ENCODE measurements around the gene PARP3.
"Not testable (repeated sequence)": the region's sequence is repeated elsewhere in the genome, so short reads cannot be mapped to it uniquely, and the experiment has no call there.

PARP3 gene

GRCh38 chr3:51941798-51942602 lies at the start of gene PARP3, which contains the start of gene RRP9:
TSS of gene PARP3 (plus strand) at chr3:51942363. CDS start at chr3:51943356, 993 bp downstream.
TSS of gene RRP9 (minus strand) at chr3:51941904. CDS start at chr3:51941867, 37 bp downstream.
- DNase-seq, result peak; percentile 92 to 100 (median 100)

GRCh38 chr3:51894391-51894790 lies 47.8 kb upstream of the PARP3 start:
- no peak for DNase-seq

DNA sequence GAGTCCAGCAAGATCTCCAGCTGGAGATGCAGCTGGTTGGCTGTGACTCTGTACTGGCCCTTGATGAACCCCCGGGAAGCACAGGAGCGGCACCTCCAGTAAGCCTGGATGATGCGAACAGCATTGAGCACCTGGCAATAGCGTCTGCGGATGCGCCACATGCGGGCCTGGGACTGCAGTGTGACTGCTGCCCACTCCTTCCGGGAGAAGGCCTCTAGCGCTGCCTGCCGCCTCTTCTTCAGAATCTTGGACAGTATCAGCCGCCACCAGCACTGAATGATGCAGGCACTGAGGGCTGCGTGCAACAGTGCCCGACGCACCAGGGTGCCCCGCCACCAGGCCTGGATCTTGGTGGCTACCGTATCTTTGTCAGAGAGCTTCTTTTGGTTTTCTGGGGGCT lies 47.2 kb upstream of the PARP3 start:
- no peak for DNase-seq

DNA sequence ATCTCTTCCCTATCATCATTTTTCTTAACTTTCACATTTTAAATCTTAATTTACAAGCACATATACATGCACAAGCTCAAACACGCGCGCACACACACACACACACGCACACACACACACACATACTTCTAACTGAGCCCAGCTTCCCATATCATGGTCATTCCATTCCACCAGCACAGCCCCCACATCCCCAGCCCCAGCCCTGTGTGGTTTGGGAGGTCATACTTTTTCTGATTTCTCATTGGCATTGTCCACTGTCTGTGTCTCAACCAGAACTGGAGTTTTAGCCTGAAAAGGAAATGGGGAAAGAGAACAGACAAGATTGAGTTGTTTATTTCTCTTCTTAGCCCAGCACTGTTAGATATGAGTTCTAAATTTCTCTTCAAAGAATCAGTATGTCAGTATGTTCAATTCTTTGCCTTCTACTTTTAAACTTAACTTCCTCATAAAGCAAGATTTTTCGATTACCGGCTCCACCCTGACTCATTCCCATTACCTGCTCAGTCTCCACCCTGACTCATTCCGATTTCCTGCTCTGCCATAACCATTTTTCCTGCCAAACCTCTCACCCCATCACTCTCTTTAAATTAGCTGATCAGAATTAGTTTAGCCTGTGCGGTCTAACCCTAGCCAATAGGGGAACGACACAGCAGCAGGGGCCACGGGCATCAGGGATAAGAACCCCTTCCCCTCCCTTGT lies 45.4 kb upstream of the PARP3 start:
- DNase-seq, result no peak

DNA sequence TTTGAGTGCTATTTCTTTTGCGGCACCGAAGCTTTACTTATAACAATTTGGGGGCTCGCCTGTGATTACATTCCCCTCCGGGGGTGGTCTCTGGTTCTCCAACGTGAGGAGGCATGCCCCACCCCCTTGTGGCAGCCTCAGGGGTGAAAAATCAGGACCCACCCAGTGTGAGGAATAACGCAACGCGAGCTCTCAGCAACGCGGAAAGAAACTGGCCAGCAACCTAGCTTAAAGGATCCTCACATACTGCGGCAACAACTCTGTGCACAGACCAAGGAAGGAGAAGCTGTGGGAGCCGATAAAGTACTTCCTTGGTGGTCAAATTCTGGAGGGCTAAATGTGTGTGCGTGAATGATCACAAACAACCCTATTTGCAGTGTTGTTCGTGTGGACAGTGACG lies 44.8 kb upstream of the PARP3 start:
- no peak for DNase-seq

DNA sequence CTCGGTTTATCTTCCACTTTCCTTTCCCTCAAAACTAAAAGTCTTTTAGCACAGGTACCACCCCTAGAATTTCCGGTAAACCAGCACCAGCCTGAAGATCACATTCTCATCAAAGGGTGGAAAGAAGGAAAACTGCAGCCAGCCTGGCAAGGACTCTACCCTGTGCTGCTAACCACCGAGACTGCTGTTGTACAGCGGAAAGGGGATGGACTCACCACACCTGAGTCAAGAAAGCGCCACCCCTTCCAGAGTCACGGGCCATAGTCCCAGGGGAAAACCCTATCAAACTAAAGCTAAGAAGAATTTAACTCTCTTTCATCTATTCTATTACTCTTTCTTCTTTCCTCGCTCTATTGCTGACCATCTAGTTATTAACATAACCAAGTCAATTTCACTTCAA lies 42.1 kb upstream of the PARP3 start:
- DNase-seq, result not testable (repeated sequence)

- DNase-seq, result peak in 12 of 56 donors; percentile 5 to 44 (median 26)
Observed at GRCh38 chr3:51902361-51902760, 39.8 kb upstream of the PARP3 start.

DNA sequence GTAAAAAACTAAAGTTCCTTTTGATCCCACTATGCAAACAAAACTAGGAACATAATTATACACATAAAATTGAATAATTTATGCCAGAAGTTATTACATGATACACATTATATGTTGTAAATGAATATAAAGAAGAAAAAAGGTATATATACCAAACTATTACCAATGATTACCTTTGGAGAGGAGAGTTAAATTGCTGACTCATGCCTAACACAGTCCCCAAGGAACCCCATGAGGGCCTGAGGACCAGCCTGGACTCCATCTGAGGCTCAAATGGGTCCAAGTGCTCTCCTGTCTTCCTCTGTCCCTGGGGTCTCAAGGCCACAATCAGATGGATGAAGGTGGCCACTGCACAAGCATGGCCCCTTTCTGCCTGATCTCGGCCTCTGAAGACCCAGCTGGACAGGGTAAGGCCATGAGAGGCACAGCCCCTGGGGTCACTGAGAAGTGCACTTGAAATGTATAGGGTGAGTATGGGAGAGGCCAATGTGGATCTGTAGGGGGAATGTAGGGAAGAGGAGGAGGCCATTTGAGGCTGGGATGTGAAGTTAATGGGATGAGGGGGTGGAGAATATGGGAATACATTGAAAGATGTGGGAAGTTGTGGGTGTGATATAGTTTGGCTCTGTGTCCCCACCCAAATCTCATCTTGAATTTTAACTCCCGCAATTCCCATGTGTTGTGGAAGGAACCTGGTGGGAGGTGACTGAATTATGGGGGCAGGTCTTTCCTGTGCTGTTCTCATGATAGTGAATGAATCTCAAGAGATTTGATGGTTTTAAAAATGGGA lies 37.9 kb upstream of the PARP3 start:
- DNase-seq, result no peak

GRCh38 chr3:51908026-51908425 lies 34.1 kb upstream of the PARP3 start:
- no peak for DNase-seq

DNA sequence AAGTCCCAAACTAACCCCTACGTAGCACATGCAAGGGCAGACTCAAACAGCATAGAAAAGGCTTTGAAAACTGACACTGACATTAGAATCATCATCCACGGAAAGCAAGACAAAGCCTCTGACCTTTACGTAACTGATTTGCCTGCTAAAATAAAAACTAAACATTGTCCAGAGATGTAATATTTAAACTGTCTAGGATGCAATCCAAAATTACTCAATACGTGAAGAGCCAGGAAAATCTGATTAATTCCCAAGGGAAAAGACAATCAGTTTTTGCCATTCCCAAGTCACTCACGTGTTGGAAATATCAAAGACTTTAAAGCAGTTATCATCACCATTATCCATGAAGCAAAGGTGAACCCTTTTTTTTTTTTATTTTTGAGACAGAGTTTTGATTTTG lies 25.7 kb upstream of the PARP3 start:
- DNase-seq, result no peak

GRCh38 chr3:51921081-51921578 lies 21.0 kb upstream of the PARP3 start:
- DNase-seq, result no peak

DNA sequence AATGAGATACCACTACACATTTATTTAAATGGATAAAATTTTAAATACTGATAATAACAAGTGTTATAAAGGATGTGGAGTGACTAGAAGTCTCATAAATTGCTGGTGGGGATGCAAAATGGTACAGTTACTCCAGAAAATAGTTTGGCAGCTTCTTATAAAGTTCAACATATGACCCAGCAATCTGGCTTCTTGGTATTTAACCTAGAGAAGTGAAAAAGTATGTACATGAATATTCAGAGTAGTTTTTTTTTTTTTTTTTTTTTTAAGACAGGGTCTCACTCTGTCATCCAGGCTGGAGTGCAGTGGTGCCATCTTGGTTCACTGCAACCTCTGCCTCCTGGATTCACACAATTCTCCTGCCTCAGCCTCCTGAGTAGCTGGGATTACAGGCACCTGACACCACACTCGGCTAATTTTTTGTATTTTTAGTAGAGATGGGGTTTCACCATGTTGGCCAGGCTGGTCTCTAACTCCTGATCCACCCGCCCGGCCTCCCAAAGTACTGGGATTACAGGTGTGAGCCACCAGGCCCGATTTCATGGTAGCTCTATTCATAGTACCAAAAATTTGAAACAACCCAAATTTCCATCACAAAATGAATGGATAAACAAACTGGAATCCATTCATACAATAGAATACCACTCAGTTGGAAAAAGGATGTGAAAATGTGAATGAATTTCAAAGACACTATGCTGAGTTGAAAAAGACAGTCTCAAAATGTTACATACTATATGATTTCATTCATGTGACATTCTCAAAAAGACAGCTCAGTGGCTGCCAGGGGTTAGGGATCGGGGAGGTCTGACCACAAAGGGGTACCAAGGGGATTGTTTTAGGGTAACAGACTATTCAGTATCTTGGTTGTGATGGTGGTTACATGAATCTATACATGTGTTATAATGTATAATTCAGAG lies 14.8 kb upstream of the PARP3 start:
- no peak for DNase-seq

DNA sequence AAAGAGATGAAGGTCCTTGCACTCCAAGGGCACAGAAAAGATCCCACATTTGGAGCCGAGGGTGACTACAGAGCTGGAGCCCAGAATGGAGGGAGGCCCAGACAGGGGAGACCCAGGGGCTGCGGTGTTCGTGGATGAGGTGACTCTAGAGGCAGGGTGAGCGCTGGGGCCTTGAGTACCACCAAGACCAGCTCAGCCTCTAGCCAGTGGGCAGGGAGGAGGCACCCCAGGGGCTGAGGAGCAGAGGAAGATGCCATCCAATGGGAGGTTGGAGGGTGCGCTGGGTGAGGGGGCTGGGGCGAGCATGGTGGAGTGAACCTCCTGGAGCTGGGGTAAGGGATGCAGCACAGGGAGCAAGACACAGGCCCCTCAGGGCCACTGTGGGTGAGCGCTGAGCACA lies 13.7 kb upstream of the PARP3 start:
- DNase-seq, result no peak

DNA sequence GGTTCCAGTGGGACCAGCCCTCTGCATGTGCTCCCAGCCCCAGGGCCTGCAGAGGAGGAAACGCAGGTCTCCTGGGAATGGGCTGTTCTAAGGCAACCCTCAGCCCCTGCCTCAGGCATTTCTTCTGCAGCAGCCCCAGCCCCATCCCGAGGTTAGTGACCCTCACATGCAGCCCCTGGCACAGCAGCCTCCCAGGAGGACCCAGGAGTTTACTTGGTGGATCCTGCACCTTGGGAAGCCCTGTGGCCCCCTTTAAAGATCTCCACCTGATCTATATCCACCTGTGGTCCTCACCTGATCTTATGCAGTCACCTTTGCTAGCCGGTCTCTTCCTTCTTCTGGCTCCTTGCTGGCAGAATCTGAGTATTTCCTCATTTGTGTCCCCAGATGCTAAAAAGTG lies 13.2 kb upstream of the PARP3 start:
- DNase-seq, result not testable (repeated sequence)

- no peak for DNase-seq
Observed at GRCh38 chr3:51929420-51930003, 12.7 kb upstream of the PARP3 start.

DNA sequence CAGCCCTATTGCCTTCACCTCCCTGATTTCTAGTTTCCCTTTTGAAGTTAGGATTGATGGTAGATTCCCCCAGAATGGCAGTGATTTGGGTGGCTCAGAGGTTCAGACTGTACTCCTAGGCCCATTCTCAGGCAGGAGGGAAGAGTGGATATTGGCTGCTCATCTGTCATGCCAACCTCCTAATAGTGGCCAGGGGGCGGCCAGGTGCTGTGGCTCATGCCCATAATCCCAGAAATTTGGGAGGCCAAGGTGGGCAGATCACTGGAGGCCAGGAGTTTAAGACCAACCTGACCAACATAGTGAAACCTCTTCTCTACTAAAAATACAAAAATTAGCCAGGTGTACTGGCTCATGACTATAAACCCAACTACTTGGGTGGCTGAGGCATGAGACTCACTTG lies 11.7 kb upstream of the PARP3 start:
- DNase-seq, result no peak

GRCh38 chr3:51931756-51932155 lies 10.4 kb upstream of the PARP3 start:
- DNase-seq, result no peak

GRCh38 chr3:51932471-51933370 lies 9.4 kb upstream of the PARP3 start:
- DNase-seq, result no peak

DNA sequence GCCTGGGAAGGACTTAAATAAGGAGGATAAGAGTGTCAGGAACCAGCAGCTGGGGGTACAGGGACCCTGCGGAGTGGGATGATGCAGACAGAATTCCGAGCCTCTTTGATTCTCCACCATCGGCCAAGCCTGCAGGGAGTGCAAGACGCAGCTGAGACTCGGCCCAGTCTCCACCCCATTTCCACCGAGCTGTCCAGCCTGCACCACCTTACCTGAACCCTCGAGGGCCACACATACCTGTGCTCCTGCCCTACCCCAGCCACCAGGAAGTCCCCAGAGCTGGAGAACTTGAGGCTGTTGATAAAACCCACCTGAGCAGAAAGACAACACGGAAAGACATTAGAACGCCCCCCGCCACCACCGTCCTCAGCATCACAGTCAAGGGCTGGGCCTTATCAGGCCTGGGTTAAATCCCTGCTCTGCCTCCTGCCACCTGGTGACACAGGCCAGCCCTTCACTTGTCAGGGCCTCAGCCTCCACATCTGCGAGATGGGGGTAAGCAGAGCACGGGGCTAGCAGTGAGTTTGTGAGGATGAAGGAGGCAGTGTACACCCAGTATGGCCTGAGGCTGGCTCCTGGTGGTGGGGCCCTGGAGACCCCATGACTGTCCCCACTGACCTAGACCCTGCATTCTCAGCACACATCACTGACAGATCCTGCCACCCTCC lies 8.6 kb upstream of the PARP3 start:
- DNase-seq, result no peak

Measured in nucleus accumbens (tissue), 56 donors.